ENCODE results near the gene AIF1L.

AIF1L gene

GRCh38 chr9:131167936-131168335 lies 71.6 kb downstream of the AIF1L start:
- no peak for DNase-seq (ENCODE audit: low read depth)

- no peak for DNase-seq (ENCODE audit: low read depth)
Observed at GRCh38 chr9:131169563-131170240, 73.4 kb downstream of the AIF1L start.
